ENCODE data around the gene BAIAP2L1.

BAIAP2L1 gene

GRCh38 chr7:98295467-98296192, 105.3 kb downstream of the BAIAP2L1 start:
- H3K9ac ChIP-seq (ENCODE audit: low read depth, low read length, poor library complexity) = no peak overlapping the region
- no peak overlapping the region for H2BK120ac ChIP-seq (ENCODE audit: low read depth, low read length)
- H3K79me1 ChIP-seq (ENCODE audit: low read depth, low read length) = peaks cover 4% of the 10 kb centered on the region
- no peak overlapping the region for H2BK5ac ChIP-seq (ENCODE audit: low read length)
- no peak overlapping the region for H4K8ac ChIP-seq (ENCODE audit: low read depth, low read length)
- H3K9me3 ChIP-seq (replicated peaks in 1 of 2; ENCODE audit: control insufficient read depth in 2 of 2, insufficient read depth in 1 of 2, low read depth in 1 of 2, low read length in 2 of 2) = peaks cover 0 to 3% of the 10 kb centered on the region in 2 donors
- H3K23ac ChIP-seq (ENCODE audit: low read depth, low read length, poor library complexity) = peak overlapping the region; percentile 16
- H2AK5ac ChIP-seq (ENCODE audit: low read depth, low read length) = no peak overlapping the region
- H3K4ac ChIP-seq (ENCODE audit: low read length) = no peak overlapping the region
- no peak overlapping the region for H2BK15ac ChIP-seq (ENCODE audit: low read length)
- H3K36me3 ChIP-seq (replicated peaks in 1 of 2; ENCODE audit: control insufficient read depth in 2 of 2, insufficient read depth in 2 of 2, low read length in 2 of 2) = peaks cover 29 to 43% of the 10 kb centered on the region in 2 donors
- no peak overlapping the region for H3K4me2 ChIP-seq (ENCODE audit: insufficient read depth, low read length, poor library complexity, severe bottlenecking)
- DNase-seq (ENCODE audit: low spot score) = no peak
- peaks cover 0 to 3% of the 10 kb centered on the region in 2 donors for H3K4me1 ChIP-seq (ENCODE audit: control insufficient read depth in 2 of 2, insufficient read depth in 1 of 2, low read depth in 1 of 2, low read length in 2 of 2)
- no peak overlapping the region for H3K18ac ChIP-seq (ENCODE audit: low read length)
- no peak overlapping the region for H2BK12ac ChIP-seq (ENCODE audit: low read length)
- H3K4me3 ChIP-seq (ENCODE audit: low read length in 2 of 2) = no peak overlapping the region
- no CpG with 5 or more reads among the region's 19 CpGs for WGBS, 2 donors (ENCODE audit: extremely low coverage in 2 of 2, insufficient read length in 2 of 2, insufficient replicate concordance in 1 of 2)
- no peak overlapping the region for H3K27ac ChIP-seq (replicated peaks; ENCODE audit: low read length)
- H3K14ac ChIP-seq (ENCODE audit: low read length) = no peak overlapping the region
- H3K27me3 ChIP-seq (ENCODE audit: control insufficient read depth in 3 of 3, insufficient read depth in 3 of 3, low read depth in 1 of 3, low read length in 3 of 3) = no peaks in the 10 kb centered on the region
- H4K91ac ChIP-seq (ENCODE audit: low read depth, low read length, poor library complexity) = no peak overlapping the region
- H2AFZ ChIP-seq (ENCODE audit: low read length) = no peak overlapping the region

DNA sequence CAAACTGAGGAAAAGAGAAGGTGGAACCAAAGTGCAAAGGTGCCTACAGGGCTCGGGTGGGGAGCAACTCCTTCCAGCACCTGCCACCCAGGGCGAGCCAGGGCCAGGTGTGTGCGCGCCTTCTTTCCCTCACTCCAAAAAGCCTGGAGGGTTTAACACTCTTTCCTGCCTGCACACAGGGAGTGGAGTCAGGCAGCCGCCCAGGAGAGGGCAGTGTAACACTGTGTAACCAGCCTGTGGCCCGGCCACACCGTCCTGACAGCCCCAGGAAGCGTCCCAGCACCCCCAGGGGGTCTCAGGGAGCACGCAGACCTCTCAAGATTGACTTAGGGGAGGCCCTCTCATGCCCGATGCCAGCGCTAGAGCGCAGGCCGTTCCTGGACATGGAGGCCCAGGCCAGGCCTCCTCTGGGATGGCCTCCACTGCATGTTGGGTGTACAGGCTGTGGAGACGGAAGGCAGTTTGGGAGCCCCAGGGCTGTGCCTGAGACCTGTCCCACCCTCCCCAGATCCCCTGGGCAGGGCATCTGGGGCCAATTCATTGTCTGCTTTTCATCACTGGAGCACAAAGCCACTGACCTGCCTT, 106.0 kb downstream of the BAIAP2L1 start:
- H4K91ac ChIP-seq (ENCODE audit: low read depth, low read length, poor library complexity) = no peak overlapping the region
- no peak overlapping the region for H2AK5ac ChIP-seq (ENCODE audit: low read depth, low read length)
- no CpG with 5 or more reads among the region's 14 CpGs for WGBS, 2 donors (ENCODE audit: extremely low coverage in 2 of 2, insufficient read length in 2 of 2, insufficient replicate concordance in 1 of 2)
- H3K4me2 ChIP-seq (ENCODE audit: insufficient read depth, low read length, poor library complexity, severe bottlenecking) = no peak overlapping the region
- peaks cover 29 to 46% of the 10 kb centered on the region in 2 donors for H3K36me3 ChIP-seq (replicated peaks in 1 of 2; ENCODE audit: control insufficient read depth in 2 of 2, insufficient read depth in 2 of 2, low read length in 2 of 2)
- no peak overlapping the region for H2AFZ ChIP-seq (ENCODE audit: low read length)
- no peak overlapping the region for H3K4ac ChIP-seq (ENCODE audit: low read length)
- no peak overlapping the region for H3K4me3 ChIP-seq (ENCODE audit: low read length in 2 of 2)
- H3K14ac ChIP-seq (ENCODE audit: low read length) = no peak overlapping the region
- H2BK12ac ChIP-seq (ENCODE audit: low read length) = no peak overlapping the region
- no peak overlapping the region for H2BK5ac ChIP-seq (ENCODE audit: low read length)
- no peak overlapping the region for H3K27ac ChIP-seq (replicated peaks; ENCODE audit: low read length)
- no peak overlapping the region for H3K18ac ChIP-seq (ENCODE audit: low read length)
- peak; percentile 55 for DNase-seq (ENCODE audit: low spot score)
- peaks cover 4% of the 10 kb centered on the region for H3K79me1 ChIP-seq (ENCODE audit: low read depth, low read length)
- H2BK15ac ChIP-seq (ENCODE audit: low read length) = no peak overlapping the region
- H3K23ac ChIP-seq (ENCODE audit: low read depth, low read length, poor library complexity) = no peak overlapping the region
- H4K8ac ChIP-seq (ENCODE audit: low read depth, low read length) = no peak overlapping the region
- no peaks in the 10 kb centered on the region for H3K27me3 ChIP-seq (ENCODE audit: control insufficient read depth in 3 of 3, insufficient read depth in 3 of 3, low read depth in 1 of 3, low read length in 3 of 3)
- H3K9me3 ChIP-seq (replicated peaks in 1 of 2; ENCODE audit: control insufficient read depth in 2 of 2, insufficient read depth in 1 of 2, low read depth in 1 of 2, low read length in 2 of 2) = peaks cover 0 to 3% of the 10 kb centered on the region in 2 donors
- peaks cover 0 to 1% of the 10 kb centered on the region in 2 donors for H3K4me1 ChIP-seq (ENCODE audit: control insufficient read depth in 2 of 2, insufficient read depth in 1 of 2, low read depth in 1 of 2, low read length in 2 of 2)
- H3K9ac ChIP-seq (ENCODE audit: low read depth, low read length, poor library complexity) = no peak overlapping the region
- H2BK120ac ChIP-seq (ENCODE audit: low read depth, low read length) = no peak overlapping the region

DNA sequence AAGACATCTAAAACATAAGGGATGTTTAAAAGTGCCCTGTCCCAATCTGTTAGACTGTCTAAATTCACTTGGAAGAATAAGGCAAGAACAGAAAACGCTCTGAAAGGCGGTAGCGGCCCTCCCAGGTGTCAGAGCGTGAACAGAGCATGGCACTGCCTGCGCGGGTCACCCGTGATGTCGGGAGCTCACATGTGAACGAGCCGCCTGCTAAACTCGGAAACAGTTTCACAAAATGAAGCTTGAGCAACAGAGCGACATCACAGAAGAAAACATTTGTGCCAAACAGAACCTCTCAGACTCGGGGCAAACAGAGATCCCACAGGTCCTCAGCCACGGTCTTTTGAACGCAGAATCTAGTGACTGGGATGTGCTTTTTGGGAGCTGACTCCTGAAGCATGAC, 106.6 kb downstream of the BAIAP2L1 start:
- H3K4me2 ChIP-seq (ENCODE audit: insufficient read depth, low read length, poor library complexity, severe bottlenecking) = no peak overlapping the region
- H3K79me1 ChIP-seq (ENCODE audit: low read depth, low read length) = peaks cover 7% of the 10 kb centered on the region
- no peak overlapping the region for H3K14ac ChIP-seq (ENCODE audit: low read length)
- H2BK15ac ChIP-seq (ENCODE audit: low read length) = no peak overlapping the region
- no peak overlapping the region for H3K4ac ChIP-seq (ENCODE audit: low read length)
- H3K4me1 ChIP-seq (ENCODE audit: control insufficient read depth in 2 of 2, insufficient read depth in 1 of 2, low read depth in 1 of 2, low read length in 2 of 2) = peaks cover 0 to 1% of the 10 kb centered on the region in 2 donors
- H3K27me3 ChIP-seq (ENCODE audit: control insufficient read depth in 3 of 3, insufficient read depth in 3 of 3, low read depth in 1 of 3, low read length in 3 of 3) = no peaks in the 10 kb centered on the region
- no peak overlapping the region for H3K27ac ChIP-seq (replicated peaks; ENCODE audit: low read length)
- no peak overlapping the region for H4K91ac ChIP-seq (ENCODE audit: low read depth, low read length, poor library complexity)
- H2BK5ac ChIP-seq (ENCODE audit: low read length) = no peak overlapping the region
- H3K18ac ChIP-seq (ENCODE audit: low read length) = no peak overlapping the region
- DNase-seq (ENCODE audit: low spot score) = no peak
- H4K8ac ChIP-seq (ENCODE audit: low read depth, low read length) = no peak overlapping the region
- no peak overlapping the region for H3K9ac ChIP-seq (ENCODE audit: low read depth, low read length, poor library complexity)
- no peak overlapping the region for H2BK12ac ChIP-seq (ENCODE audit: low read length)
- H3K9me3 ChIP-seq (replicated peaks in 1 of 2; ENCODE audit: control insufficient read depth in 2 of 2, insufficient read depth in 1 of 2, low read depth in 1 of 2, low read length in 2 of 2) = peaks cover 0 to 3% of the 10 kb centered on the region in 2 donors
- H2AK5ac ChIP-seq (ENCODE audit: low read depth, low read length) = no peak overlapping the region
- H3K4me3 ChIP-seq (ENCODE audit: low read length in 2 of 2) = no peak overlapping the region
- no CpG with 5 or more reads among the region's 15 CpGs for WGBS, 2 donors (ENCODE audit: extremely low coverage in 2 of 2, insufficient read length in 2 of 2, insufficient replicate concordance in 1 of 2)
- peaks cover 29 to 52% of the 10 kb centered on the region in 2 donors for H3K36me3 ChIP-seq (replicated peaks in 1 of 2; ENCODE audit: control insufficient read depth in 2 of 2, insufficient read depth in 2 of 2, low read length in 2 of 2)
- H2AFZ ChIP-seq (ENCODE audit: low read length) = no peak overlapping the region
- no peak overlapping the region for H2BK120ac ChIP-seq (ENCODE audit: low read depth, low read length)
- H3K23ac ChIP-seq (ENCODE audit: low read depth, low read length, poor library complexity) = no peak overlapping the region

DNA sequence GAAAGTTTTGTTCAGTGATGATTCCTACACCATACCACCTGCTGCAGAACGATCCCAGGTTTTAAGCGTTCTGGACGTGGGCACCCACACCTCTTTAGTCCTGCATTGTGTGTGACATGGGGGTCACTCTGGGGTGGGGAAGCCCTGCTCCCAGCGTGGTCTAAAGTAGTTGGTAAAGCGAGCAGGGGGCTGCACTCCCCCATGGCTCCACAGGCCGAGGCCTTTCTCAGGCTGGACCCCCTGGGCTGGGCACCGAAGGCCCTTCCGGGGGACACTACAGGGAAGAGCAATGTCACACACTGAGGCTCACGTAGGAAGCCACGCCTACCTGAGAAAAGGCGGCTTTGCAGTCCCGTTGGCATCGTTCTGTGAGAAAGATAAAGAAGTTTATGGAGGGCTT, 107.1 kb downstream of the BAIAP2L1 start:
- Histone ChIP-seq H3K4me3 (ENCODE audit: low read length in 2 of 2) (no peak overlapping the region), H3K27me3 (ENCODE audit: control insufficient read depth in 3 of 3, insufficient read depth in 3 of 3, low read depth in 1 of 3, low read length in 3 of 3) (no peaks in the 10 kb centered on the region), H2BK120ac (ENCODE audit: low read depth, low read length) (no peak overlapping the region), H2BK5ac (ENCODE audit: low read length) (no peak overlapping the region), H3K14ac (ENCODE audit: low read length) (no peak overlapping the region), H2AK5ac (ENCODE audit: low read depth, low read length) (no peak overlapping the region), H3K4ac (ENCODE audit: low read length) (no peak overlapping the region), H2BK15ac (ENCODE audit: low read length) (no peak overlapping the region), H3K9me3 (replicated peaks in 1 of 2; ENCODE audit: control insufficient read depth in 2 of 2, insufficient read depth in 1 of 2, low read depth in 1 of 2, low read length in 2 of 2) (peaks cover 0 to 3% of the 10 kb centered on the region in 2 donors), H3K9ac (ENCODE audit: low read depth, low read length, poor library complexity) (no peak overlapping the region), H3K27ac (replicated peaks; ENCODE audit: low read length) (no peak overlapping the region), H4K8ac (ENCODE audit: low read depth, low read length) (no peak overlapping the region), H2BK12ac (ENCODE audit: low read length) (peak overlapping the region; percentile 58), H2AFZ (ENCODE audit: low read length) (no peak overlapping the region), H3K36me3 (replicated peaks in 1 of 2; ENCODE audit: control insufficient read depth in 2 of 2, insufficient read depth in 2 of 2, low read length in 2 of 2) (peaks cover 29 to 56% of the 10 kb centered on the region in 2 donors), H3K18ac (ENCODE audit: low read length) (no peak overlapping the region), H4K91ac (ENCODE audit: low read depth, low read length, poor library complexity) (no peak overlapping the region), H3K23ac (ENCODE audit: low read depth, low read length, poor library complexity) (peak overlapping the region; percentile 65), H3K4me1 (ENCODE audit: control insufficient read depth in 2 of 2, insufficient read depth in 1 of 2, low read depth in 1 of 2, low read length in 2 of 2) (peaks cover 0 to 1% of the 10 kb centered on the region in 2 donors), H3K4me2 (ENCODE audit: insufficient read depth, low read length, poor library complexity, severe bottlenecking) (no peak overlapping the region), H3K79me1 (ENCODE audit: low read depth, low read length) (peaks cover 11% of the 10 kb centered on the region)
- DNase-seq (ENCODE audit: low spot score) = no peak
- no CpG with 5 or more reads among the region's 13 CpGs for WGBS, 2 donors (ENCODE audit: extremely low coverage in 2 of 2, insufficient read length in 2 of 2, insufficient replicate concordance in 1 of 2)
